Activated T-helper 2 cell treated with anti-CD3 and anti-CD28 coated beads, Interferon-gamma antibody, Interleukin-2, Interleukin-4, amounts not matched to agents 10 μg/mL and 5 μg/mL and 100 μg/mL, durations not matched to agents 14 hours and 24 hours and 36 hours (primary cell): ENCODE data around the gene HDAC10. TPM values are rescaled to one million over a fixed set of nuclear protein-coding genes. Genes with fewer than 3 reads are reported as not detected.
"Not testable (repeated sequence)": the region's sequence is repeated elsewhere in the genome, so short reads cannot be mapped to it uniquely, and the experiment has no call there.

Source experiments
- DNase-seq: peaks from one replicate; pipeline ENCODE4 v3.0.0; 2021; ENCODE audit warnings: low spot score
- H3K27ac Mint-ChIP-seq: one replicate; pipeline ENCODE4 v1.8.0; 2021; ENCODE audit warnings: mixed read lengths
- H3K27me3 Mint-ChIP-seq: one replicate; pipeline ENCODE4 v1.8.0; 2021; ENCODE audit warnings: low read depth, mixed read lengths
- H3K36me3 Mint-ChIP-seq: one replicate; pipeline ENCODE4 v1.8.0; 2021; ENCODE audit warnings: low read depth, mixed read lengths
- H3K4me1 Mint-ChIP-seq: one replicate; pipeline ENCODE4 v1.8.0; 2021; ENCODE audit warnings: low read depth, mixed read lengths
- H3K4me3 Mint-ChIP-seq: one replicate; pipeline ENCODE4 v1.8.0; 2021; ENCODE audit warnings: low read depth, mild to moderate bottlenecking, moderate library complexity, mixed read lengths
- H3K9me3 Mint-ChIP-seq: one replicate; pipeline ENCODE4 v1.8.0; 2021; ENCODE audit warnings: mixed read lengths
- intact Hi-C: fragments of 100-400 bp; cut with micrococcal nuclease; formaldehyde crosslinking; loops from one replicate; pipeline ENCODE4 v1.15.1; 2023
- total RNA-seq: library from RNA; stranded (reverse); gene quantifications from 2 replicates; pipeline ENCODE4 v1.2.3, GENCODE V29; 2022

Gene HDAC10
- total RNA-seq, 1 donor from 2014 or later, result 60.0 TPM

- Mint-ChIP-seq H3K4me1 (peaks cover 9% of the 10 kb centered on the region), H3K27me3 (no peaks in the 10 kb centered on the region), H3K9me3 (no peaks in the 10 kb centered on the region), H3K27ac (no peak overlapping the region), H3K36me3 (peaks cover 34% of the 10 kb centered on the region), H3K4me3 (no peak overlapping the region)
- intact Hi-C loops, result no loop called here
- DNase-seq, result no peak
Observed at GRCh38 chr22:50205781-50206569, 45.1 kb downstream of the HDAC10 start.

GRCh38 chr22:50204998-50205397 is 46.1 kb downstream of the HDAC10 start:
- H3K27me3 Mint-ChIP-seq, H3K27ac Mint-ChIP-seq, H3K9me3 Mint-ChIP-seq, DNase-seq, H3K4me3 Mint-ChIP-seq, H3K4me1 Mint-ChIP-seq, intact Hi-C loops: not testable (repeated sequence)
- H3K36me3 Mint-ChIP-seq, result peaks cover 32% of the 10 kb centered on the region

- Mint-ChIP-seq H3K4me3 (no peak overlapping the region), H3K4me1 (peaks cover 9% of the 10 kb centered on the region), H3K27me3 (no peaks in the 10 kb centered on the region), H3K36me3 (peaks cover 28% of the 10 kb centered on the region), H3K9me3 (no peaks in the 10 kb centered on the region), H3K27ac (no peak overlapping the region)
- no peak for DNase-seq
- intact Hi-C loops, result no loop called here
Observed at GRCh38 chr22:50204571-50204970, 46.5 kb downstream of the HDAC10 start.

GRCh38 chr22:50203288-50203687 is 47.8 kb downstream of the HDAC10 start:
- intact Hi-C loops, result no loop called here
- Mint-ChIP-seq H3K9me3 (no peaks in the 10 kb centered on the region), H3K27ac (no peak overlapping the region), H3K4me1 (peaks cover 9% of the 10 kb centered on the region), H3K27me3 (no peaks in the 10 kb centered on the region), H3K36me3 (peaks cover 32% of the 10 kb centered on the region), H3K4me3 (no peak overlapping the region)
- DNase-seq, result no peak

- intact Hi-C loops, result no loop called here
- Mint-ChIP-seq H3K9me3 (no peaks in the 10 kb centered on the region), H3K36me3 (peaks cover 35% of the 10 kb centered on the region), H3K4me3 (peak overlapping the region; percentile 83), H3K4me1 (peaks cover 9% of the 10 kb centered on the region), H3K27me3 (no peaks in the 10 kb centered on the region), H3K27ac (peak overlapping the region; percentile 60)
- DNase-seq, result no peak
Observed at GRCh38 chr22:50202130-50202666, 48.9 kb downstream of the HDAC10 start.

- Mint-ChIP-seq H3K4me1 (peaks cover 9% of the 10 kb centered on the region), H3K27me3 (no peaks in the 10 kb centered on the region), H3K36me3 (peaks cover 40% of the 10 kb centered on the region), H3K9me3 (no peaks in the 10 kb centered on the region), H3K4me3 (peak overlapping the region; percentile 83), H3K27ac (peak overlapping the region; percentile 60)
- DNase-seq, result no peak
- intact Hi-C loops, result loop anchor here (2.0 kb wide), 2 partner anchors 17 to 231 kb away; partner anchors contain the start of gene TRABD
Observed at GRCh38 chr22:50201191-50202129, 49.6 kb downstream of the HDAC10 start.

GRCh38 chr22:50200461-50201190 is 50.4 kb downstream of the HDAC10 start, which contains the start of gene SELENOO:
Gene SELENOO (plus strand): TSS chr22:50201011. CDS start chr22:50201037, 26 bp downstream.
- Mint-ChIP-seq H3K9me3 (no peaks in the 10 kb centered on the region), H3K27me3 (no peaks in the 10 kb centered on the region)

GRCh38 chr22:50199829-50200460 is 51.1 kb downstream of the HDAC10 start:
- H3K4me3 Mint-ChIP-seq, result peak overlapping the region; percentile 57

More at GRCh38 chr22:50200461-50201190, 50.4 kb downstream of the HDAC10 start, which contains the start of gene SELENOO:
- peak; percentile 88 for DNase-seq
- H3K36me3 Mint-ChIP-seq, result peaks cover 35% of the 10 kb centered on the region
- peak within 1 kb of the TSS; percentile 60 for H3K27ac Mint-ChIP-seq
- peak within 1 kb of the TSS; percentile 83 for H3K4me3 Mint-ChIP-seq
- H3K4me1 Mint-ChIP-seq, result peaks cover 9% of the 10 kb centered on the region
- intact Hi-C loops, result loop anchor here (1.0 to 2.0 kb wide), 3 partner anchors 9 to 230 kb away; partner anchors contain the start of gene TRABD

GRCh38 chr22:50199251-50199721 is 51.8 kb downstream of the HDAC10 start:
- intact Hi-C loops, result no loop called here

More at GRCh38 chr22:50199829-50200460, 51.1 kb downstream of the HDAC10 start:
- peak overlapping the region; percentile 38 for H3K27ac Mint-ChIP-seq
- intact Hi-C loops, result loop anchor here (1.0 to 2.0 kb wide), 3 partner anchors 9 to 229 kb away; partner anchors contain the start of gene TRABD
- peaks cover 30% of the 10 kb centered on the region for H3K36me3 Mint-ChIP-seq
- no peaks in the 10 kb centered on the region for H3K27me3 Mint-ChIP-seq
- DNase-seq, result no peak
- no peaks in the 10 kb centered on the region for H3K9me3 Mint-ChIP-seq
- peaks cover 9% of the 10 kb centered on the region for H3K4me1 Mint-ChIP-seq

GRCh38 chr22:50198624-50199017 is 52.4 kb downstream of the HDAC10 start:
- Mint-ChIP-seq H3K4me1 (peaks cover 8% of the 10 kb centered on the region), H3K27ac (no peak overlapping the region), H3K27me3 (no peaks in the 10 kb centered on the region), H3K4me3 (no peak overlapping the region), H3K36me3 (peaks cover 21% of the 10 kb centered on the region), H3K9me3 (no peaks in the 10 kb centered on the region)
- intact Hi-C loops, result no loop called here
- DNase-seq, result no peak

More at GRCh38 chr22:50199251-50199721, 51.8 kb downstream of the HDAC10 start:
- peak overlapping the region; percentile 38 for H3K27ac Mint-ChIP-seq
- no peak for DNase-seq
- peaks cover 27% of the 10 kb centered on the region for H3K36me3 Mint-ChIP-seq
- no peaks in the 10 kb centered on the region for H3K27me3 Mint-ChIP-seq
- peak overlapping the region; percentile 57 for H3K4me3 Mint-ChIP-seq
- no peaks in the 10 kb centered on the region for H3K9me3 Mint-ChIP-seq
- H3K4me1 Mint-ChIP-seq, result peaks cover 9% of the 10 kb centered on the region

GRCh38 chr22:50197856-50198623 is 53.0 kb downstream of the HDAC10 start:
- DNase-seq, result no peak
- H3K36me3 Mint-ChIP-seq, result peaks cover 15% of the 10 kb centered on the region
- peaks cover 8% of the 10 kb centered on the region for H3K4me1 Mint-ChIP-seq
- no peaks in the 10 kb centered on the region for H3K9me3 Mint-ChIP-seq
- no peak overlapping the region for H3K27ac Mint-ChIP-seq
- peak overlapping the region; percentile 21 for H3K4me3 Mint-ChIP-seq
- H3K27me3 Mint-ChIP-seq, result no peaks in the 10 kb centered on the region
- intact Hi-C loops, result no loop called here
